Hematopoietic multipotent progenitor cell treated with erythropoietin and hydrocortisone succinate and interleukin-3 and kit ligand, for 17 days (in vitro differentiated cells): ENCODE results near the gene STARD3.
"Not testable (repeated sequence)": the region's sequence is repeated elsewhere in the genome, so short reads cannot be mapped to it uniquely, and the experiment has no call there.

ENCODE experiments used
- DNase-seq: peaks from one replicate; pipeline ENCODE4 v3.0.0-alpha.2; 2015; ENCODE audit warnings: low spot score

The STARD3 gene

GRCh38 chr17:39695089-39695474, 58.1 kb downstream of the STARD3 start:
- no peak for DNase-seq

GRCh38 chr17:39696731-39697130, 59.8 kb downstream of the STARD3 start:
- no peak for DNase-seq

GRCh38 chr17:39697961-39698360, 61.0 kb downstream of the STARD3 start:
- DNase-seq, result no peak

- DNase-seq, result not testable (repeated sequence)
Measured at GRCh38 chr17:39699157-39699817, 62.3 kb downstream of the STARD3 start.

- DNase-seq, result no peak
Measured at GRCh38 chr17:39699818-39700147, 62.8 kb downstream of the STARD3 start, which contains the start of gene ERBB2. Gene ERBB2, plus strand, starts transcription at chr17:39700064. Its CDS starts 175 bp downstream, at chr17:39700239.

GRCh38 chr17:39700148-39700987, 63.4 kb downstream of the STARD3 start:
- DNase-seq, result no peak

- no peak for DNase-seq
Measured at GRCh38 chr17:39701012-39701783, 64.3 kb downstream of the STARD3 start.

GRCh38 chr17:39701784-39702422, 65.0 kb downstream of the STARD3 start:
- no peak for DNase-seq

- DNase-seq, result no peak
Measured at GRCh38 chr17:39702901-39703893, 66.3 kb downstream of the STARD3 start.

- no peak for DNase-seq
Measured at GRCh38 chr17:39703913-39704312, 67.0 kb downstream of the STARD3 start.

- DNase-seq, result no peak
Measured at GRCh38 chr17:39704821-39705551, 68.0 kb downstream of the STARD3 start.

GRCh38 chr17:39705786-39706348, 68.9 kb downstream of the STARD3 start:
- DNase-seq, result no peak

- no peak for DNase-seq
Measured at GRCh38 chr17:39706383-39706782, 69.4 kb downstream of the STARD3 start.

- DNase-seq, result no peak
Measured at GRCh38 chr17:39706921-39707337, 70.0 kb downstream of the STARD3 start.

GRCh38 chr17:39709319-39709997, 72.5 kb downstream of the STARD3 start:
- no peak for DNase-seq

- DNase-seq, result no peak
Measured at GRCh38 chr17:39709998-39710964, 73.3 kb downstream of the STARD3 start.

- not testable (repeated sequence) for DNase-seq
Measured at GRCh38 chr17:39711071-39711470, 74.1 kb downstream of the STARD3 start.

GRCh38 chr17:39711851-39712250, 74.9 kb downstream of the STARD3 start:
- no peak for DNase-seq
